MM.1S (cell line): ENCODE measurements around the gene KCNQ2.

Source experiments
- EZH2 ChIP-seq: fragments of 300-600 bp; sonication (generic); optimal IDR thresholded peaks from 2 replicates; pipeline ENCODE3; 2017; ENCODE audit warnings: low read depth, mild to moderate bottlenecking, antibody characterized with exemption, low read length, mixed read lengths
- EZH2phosphoT487 ChIP-seq: fragments of 300-600 bp; sonication (generic); IDR thresholded peaks from 2 replicates; pipeline ENCODE4 v1.6.1; 2018; ENCODE audit warnings: antibody characterized with exemption, low read length
- TF ChIP-seq, protein P1 (sequence below): fragments of 300-600 bp; sonication (generic); IDR thresholded peaks from 2 replicates; pipeline ENCODE4 v1.5.1; 2016; ENCODE audit warnings: antibody characterized with exemption, low read length, mixed read lengths

- TF ChIP-seq, protein P1, sequence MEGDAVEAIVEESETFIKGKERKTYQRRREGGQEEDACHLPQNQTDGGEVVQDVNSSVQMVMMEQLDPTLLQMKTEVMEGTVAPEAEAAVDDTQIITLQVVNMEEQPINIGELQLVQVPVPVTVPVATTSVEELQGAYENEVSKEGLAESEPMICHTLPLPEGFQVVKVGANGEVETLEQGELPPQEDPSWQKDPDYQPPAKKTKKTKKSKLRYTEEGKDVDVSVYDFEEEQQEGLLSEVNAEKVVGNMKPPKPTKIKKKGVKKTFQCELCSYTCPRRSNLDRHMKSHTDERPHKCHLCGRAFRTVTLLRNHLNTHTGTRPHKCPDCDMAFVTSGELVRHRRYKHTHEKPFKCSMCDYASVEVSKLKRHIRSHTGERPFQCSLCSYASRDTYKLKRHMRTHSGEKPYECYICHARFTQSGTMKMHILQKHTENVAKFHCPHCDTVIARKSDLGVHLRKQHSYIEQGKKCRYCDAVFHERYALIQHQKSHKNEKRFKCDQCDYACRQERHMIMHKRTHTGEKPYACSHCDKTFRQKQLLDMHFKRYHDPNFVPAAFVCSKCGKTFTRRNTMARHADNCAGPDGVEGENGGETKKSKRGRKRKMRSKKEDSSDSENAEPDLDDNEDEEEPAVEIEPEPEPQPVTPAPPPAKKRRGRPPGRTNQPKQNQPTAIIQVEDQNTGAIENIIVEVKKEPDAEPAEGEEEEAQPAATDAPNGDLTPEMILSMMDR = no peak
- TF ChIP-seq EZH2phosphoT487 (no peak), EZH2 (no peak)
These were observed 29.6 kb upstream of the KCNQ2 start for GRCh38 chr20:63501818-63502670.
